HG02763 (cell line): Measurements from ENCODE around the gene EFCAB6.

ENCODE experiments used
- ATAC-seq: cut with Tn5 transposase; IDR thresholded peaks from one replicate; pipeline ENCODE4 v1.9.1; 2021; ENCODE audit warnings: mild to moderate bottlenecking, moderate library complexity; ENCODE audit not compliant: unreplicated experiment

The EFCAB6 gene

DNA sequence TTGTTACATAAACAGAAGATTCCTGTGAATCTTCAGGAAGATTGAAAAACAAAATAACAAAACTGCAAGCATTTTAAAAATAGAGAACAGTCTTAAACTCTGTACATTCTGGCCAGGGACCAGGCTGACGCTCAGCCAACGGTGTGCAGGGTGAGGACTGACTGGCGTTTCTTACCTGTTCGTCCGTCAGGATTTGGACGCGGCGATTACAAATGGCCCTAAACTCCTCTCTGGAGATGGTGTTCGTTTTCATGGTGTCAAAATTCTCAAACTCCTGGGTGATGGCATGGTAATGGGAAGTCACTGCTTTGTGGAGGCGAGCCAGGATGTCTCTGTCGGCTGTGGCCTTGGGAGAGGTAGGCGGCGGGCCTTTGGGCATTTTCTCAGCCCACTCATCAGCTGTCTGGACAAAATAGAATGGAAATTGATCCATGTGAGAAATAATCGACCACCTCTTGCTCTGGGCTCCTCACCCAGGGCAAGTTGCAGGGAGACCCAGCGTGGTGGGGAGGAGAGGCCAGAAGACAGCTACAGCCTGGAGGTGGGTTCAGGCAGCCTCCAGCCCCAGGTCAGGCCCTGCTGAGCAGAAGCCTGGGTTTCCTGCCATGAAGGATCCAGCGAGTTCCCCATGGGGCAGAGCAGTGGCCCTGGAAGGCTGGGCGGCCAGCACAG lies 257.3 kb downstream of the EFCAB6 start:
- no peak for ATAC-seq

- no peak for ATAC-seq
Observed at GRCh38 chr22:43554259-43554636, 257.9 kb downstream of the EFCAB6 start.

DNA sequence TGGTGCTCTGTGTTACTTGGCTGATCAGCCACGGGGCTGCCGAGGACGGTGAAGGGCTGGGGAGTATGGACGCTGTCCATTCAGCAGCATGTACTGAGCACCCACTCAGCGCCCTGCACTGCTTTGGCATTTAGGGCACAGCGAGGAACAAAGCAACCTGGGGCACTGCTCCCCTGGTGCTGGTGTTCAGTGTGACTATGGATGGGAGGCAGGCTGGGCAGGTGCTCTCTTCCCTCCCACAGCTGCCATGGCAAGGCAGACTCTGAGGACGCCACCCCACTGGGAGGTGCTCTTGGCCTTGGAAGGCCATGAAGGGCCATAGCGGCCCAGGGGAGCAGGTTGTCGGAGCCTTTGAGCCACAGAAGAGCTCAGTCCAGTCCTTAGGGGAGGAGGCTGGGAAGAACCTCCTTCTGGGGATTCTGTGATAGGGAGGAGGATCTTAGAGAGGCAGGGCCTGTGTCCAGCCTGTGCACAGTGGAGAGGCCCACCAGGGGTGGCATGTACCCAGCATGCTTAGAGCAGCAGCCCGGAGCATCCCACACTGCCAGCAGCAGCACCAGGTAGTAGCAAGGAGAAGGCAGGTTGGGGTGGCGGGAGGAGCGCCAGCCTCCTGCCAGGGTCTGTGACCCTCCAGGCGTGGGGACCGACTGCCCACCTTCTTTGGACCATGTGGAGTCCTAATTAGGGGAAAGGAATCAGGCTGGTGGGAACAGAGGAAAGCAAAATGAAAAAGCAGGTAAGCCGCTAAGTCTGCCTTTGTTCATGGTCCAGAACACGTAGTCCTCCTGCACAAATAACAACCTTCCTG lies 258.4 kb downstream of the EFCAB6 start:
- ATAC-seq = no peak

GRCh38 chr22:43550672-43551071 lies 261.4 kb downstream of the EFCAB6 start:
- no peak for ATAC-seq

GRCh38 chr22:43550024-43550620 lies 262.0 kb downstream of the EFCAB6 start:
- no peak for ATAC-seq

DNA sequence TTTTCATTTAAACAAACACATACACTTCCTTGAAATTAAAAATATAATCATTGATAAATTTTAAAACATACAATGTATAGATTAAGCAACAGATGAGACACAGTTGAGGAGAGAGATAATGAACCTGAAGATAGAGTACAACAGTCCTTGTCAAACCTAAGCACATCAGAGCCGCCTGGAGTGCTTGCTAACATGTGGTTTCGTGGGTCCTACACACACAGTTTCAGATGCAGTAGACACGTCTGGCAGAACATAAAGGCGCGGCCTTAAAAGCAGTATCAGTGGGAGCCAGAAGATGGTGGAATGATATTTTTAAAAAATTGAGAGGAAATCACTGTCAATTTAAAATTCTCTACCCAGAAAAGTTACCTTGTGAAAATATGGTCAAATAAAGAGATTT lies 265.9 kb downstream of the EFCAB6 start:
- ATAC-seq = no peak

DNA sequence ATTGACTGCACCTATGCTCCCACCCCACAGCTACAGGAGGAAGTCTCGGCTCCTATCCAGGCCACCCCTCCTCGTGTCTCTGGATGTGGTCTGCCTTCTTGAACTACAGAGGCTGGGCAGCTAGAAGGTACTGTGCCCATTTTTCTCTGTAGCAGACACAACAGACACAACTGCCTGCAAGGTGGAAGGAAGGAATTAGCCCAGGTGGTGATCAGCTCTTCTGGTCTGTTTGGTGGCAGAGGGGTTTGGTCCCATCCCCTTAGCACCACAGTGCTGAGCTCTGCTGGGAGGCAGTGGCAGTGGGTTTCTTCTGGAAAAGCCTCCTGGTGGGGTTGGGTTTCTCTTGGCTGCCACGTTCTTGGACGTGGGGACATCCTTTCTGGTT lies 267.8 kb downstream of the EFCAB6 start:
- ATAC-seq = no peak

GRCh38 chr22:43543522-43544288 lies 268.4 kb downstream of the EFCAB6 start:
- no peak for ATAC-seq

- no peak for ATAC-seq
Observed at GRCh38 chr22:43542681-43543521, 269.2 kb downstream of the EFCAB6 start.

DNA sequence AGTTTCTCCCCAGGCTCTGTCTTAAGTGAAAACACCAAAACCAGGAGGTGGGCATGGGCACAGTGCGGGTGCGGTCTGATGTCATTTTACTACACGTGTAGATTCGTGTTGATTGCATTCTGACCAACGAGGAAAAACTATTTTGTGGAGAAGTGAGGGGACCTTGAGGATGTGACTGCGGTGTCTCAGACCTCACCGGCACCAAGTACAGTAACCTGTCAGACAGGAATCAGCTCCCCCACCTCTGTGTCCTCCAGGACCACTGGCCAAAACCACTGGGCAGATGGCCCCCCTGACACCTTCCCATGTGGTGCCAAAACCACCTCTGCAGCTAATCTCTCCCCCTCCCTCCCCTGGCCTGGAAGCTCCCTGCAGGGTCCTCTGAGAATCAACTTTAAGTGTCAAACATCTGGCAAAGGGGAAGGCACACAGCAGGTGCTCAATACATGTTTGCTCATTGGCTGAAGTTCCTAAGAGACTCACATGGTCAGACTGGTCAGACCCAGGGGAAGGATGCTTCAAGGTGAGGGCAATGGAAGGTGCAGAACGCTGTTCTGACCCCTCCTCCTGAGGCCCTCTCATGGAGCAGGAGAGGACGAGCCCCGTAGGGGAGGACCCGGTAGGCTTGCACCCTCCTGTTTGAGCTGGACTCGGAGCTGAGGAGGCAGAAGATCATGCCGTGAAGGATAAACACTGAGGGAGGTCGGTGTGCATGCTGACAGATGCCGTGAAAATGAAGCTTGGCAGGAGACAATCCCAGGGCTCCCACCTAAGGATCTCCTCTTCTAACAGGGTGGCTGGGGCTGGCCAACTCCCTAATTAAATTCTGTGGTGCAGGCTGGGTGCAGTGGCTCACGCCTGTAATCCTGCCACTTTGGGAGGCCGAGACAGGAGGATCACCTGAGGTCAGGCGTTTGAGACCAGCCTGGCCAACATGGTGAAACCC lies 270.4 kb downstream of the EFCAB6 start:
- no peak for ATAC-seq

DNA sequence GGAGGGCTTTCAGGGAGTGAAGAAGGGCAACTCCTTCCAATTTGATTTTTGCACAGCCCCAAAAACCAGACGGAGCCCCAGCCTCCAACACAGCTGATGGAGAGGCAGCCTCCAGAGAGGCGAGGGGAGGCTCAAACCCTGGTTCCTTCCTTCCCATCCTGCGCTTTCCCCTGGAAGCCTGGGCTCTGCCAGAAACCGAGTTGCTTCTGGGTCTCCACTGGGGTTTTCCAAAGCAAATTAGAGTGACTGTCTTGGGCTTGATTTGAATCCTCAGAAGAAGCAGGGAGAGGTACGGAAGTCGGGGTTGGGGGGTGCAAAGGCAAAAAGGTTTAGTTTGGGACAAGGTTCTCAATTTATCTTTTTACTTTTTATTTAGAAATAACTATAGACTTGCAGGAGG lies 271.1 kb downstream of the EFCAB6 start:
- no peak for ATAC-seq

- no peak for ATAC-seq
Observed at GRCh38 chr22:43540529-43540923, 271.6 kb downstream of the EFCAB6 start.

- ATAC-seq = no peak
Observed at GRCh38 chr22:43539572-43540528, 272.3 kb downstream of the EFCAB6 start.

DNA sequence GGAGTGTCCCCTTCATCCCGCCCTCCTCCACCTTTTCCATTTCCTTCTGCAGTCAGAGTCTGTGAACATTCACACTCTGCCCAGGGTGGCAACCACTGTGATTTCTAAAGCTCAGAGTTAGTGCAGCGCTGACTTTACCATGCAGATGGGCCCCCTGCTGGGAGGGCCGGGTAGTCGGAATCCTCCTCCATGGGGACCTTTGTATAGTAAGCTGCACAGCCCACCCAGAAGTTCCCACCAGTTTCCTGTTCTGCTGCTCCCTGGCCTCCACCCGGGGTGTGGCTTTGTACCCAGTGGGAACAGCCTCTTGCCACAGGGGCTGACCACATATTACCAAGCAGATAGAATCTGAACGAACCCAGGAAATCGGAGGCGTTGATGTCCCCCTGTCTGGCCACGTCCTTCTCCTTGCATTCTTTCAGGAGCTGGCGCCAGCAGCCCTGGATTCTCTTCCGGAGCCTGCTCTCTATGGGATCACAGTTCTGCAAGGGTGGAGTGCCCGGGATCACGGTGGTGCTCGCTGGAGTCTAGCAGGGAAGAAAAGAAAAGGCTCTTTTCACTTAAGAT lies 275.0 kb downstream of the EFCAB6 start:
- ATAC-seq = no peak

GRCh38 chr22:43535741-43536140 lies 276.4 kb downstream of the EFCAB6 start:
- no peak for ATAC-seq

DNA sequence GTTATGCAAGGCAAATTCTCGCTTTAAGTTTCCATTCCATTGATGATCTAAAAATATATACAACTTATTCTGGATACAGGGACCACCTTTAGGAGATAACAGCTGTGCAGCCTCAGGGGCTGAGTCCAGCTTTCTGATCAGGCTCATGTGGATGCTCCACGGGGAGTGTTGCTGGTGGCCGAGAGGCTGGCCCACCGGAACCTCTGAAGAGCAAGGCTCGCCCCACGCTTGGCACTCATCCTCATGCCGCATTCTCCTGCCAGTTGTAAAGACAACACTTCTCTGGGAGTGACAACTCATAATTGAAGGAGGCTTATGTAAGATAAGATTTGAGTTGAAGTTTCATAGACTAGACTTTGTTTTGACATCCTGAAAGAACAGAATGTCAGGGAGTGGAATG lies 276.8 kb downstream of the EFCAB6 start:
- ATAC-seq = no peak

DNA sequence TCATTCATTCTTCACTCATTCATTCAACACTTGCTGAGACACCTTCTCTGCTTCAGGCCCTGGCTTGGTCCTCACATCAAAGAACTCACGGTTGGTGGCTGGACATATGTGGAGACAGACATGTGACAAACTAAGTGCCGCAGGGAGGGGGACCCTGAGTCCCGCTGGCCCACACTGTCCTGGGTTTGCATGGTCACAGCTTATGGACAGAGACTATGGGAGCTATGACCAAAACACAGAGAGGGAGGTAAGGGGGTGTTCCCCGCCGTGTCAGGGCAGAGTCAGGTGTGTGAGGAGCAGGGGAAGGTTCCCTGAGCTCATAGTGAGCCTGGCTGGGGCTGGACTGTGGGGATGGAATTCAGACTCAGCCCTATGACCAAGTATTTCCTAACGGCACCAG lies 277.2 kb downstream of the EFCAB6 start:
- no peak for ATAC-seq
